Endothelial cell of umbilical vein (primary cell): ENCODE data around the gene KCTD18. TPM values are rescaled to one million over a fixed set of nuclear protein-coding genes. Genes with fewer than 3 reads are reported as not detected.

ENCODE experiments used
- BruUV-seq: library from RNA; stranded (reverse); fragments of 400-500 nt; replicated peaks from 2 replicates; lab custom pipeline; 2021; lab: Mats Ljungman, UMichigan
- CTCF ChIA-PET: fragments of 300-600, 350-600 bp; sonication (Branson Sonifier 250); formaldehyde crosslinking; loops from one replicate; lab custom pipeline; 2021; ENCODE audit warnings: antibody characterized with exemption, inconsistent platforms; lab: Charles Lee
- POLR2A ChIA-PET: fragments of 300-600, 350-600 bp; sonication (Branson Sonifier 250); formaldehyde crosslinking; loops from one replicate; lab custom pipeline; 2021; ENCODE audit warnings: antibody characterized with exemption, inconsistent platforms; lab: Charles Lee
- DNase-seq: peaks from one replicate; pipeline ENCODE4 v3.0.0-alpha.2; 2011; ENCODE audit warnings: low read depth, low spot score
- FAIRE-seq: peaks from 2 replicates; lab custom pipeline; 2011; peaks lifted over from hg19 to GRCh38; lab: Jason Lieb, UNC
- H2AFZ ChIP-seq: 2 replicates; pipeline ENCODE4 v1.6.0; 2012; ENCODE audit warnings: low read depth, low read length, control low read depth, inconsistent platforms
- H3K27ac ChIP-seq: 2 replicates; pipeline ENCODE4 v1.5.1; 2011; ENCODE audit warnings: low read depth, mild to moderate bottlenecking, control low read depth, low read length, moderate library complexity; ENCODE audit not compliant: insufficient read depth
- H3K27me3 ChIP-seq, 2 experiments: 2 replicates each; pipeline versions ENCODE4 v1.6.0 to v1.6.1; 2011; ENCODE audit warnings: low read length in 2 of 2, mixed read lengths in 1 of 2; ENCODE audit not compliant: control insufficient read depth in 2 of 2, insufficient read depth in 2 of 2
- H3K36me3 ChIP-seq, 2 experiments: 2 replicates in 1 of 2; 3 replicates in 1 of 2; pipeline ENCODE4 v1.5.1; 2011; ENCODE audit warnings: low read length in 2 of 2, mild to moderate bottlenecking in 1 of 2, moderate library complexity in 1 of 2; ENCODE audit not compliant: control insufficient read depth in 2 of 2, insufficient read depth in 2 of 2; ENCODE audit errors: extremely low read depth in 1 of 2
- H3K4me1 ChIP-seq: 3 replicates; pipeline ENCODE4 v1.5.1; 2011; ENCODE audit warnings: mild to moderate bottlenecking, low read length; ENCODE audit not compliant: control insufficient read depth, insufficient read depth; ENCODE audit errors: extremely low read depth
- H3K4me2 ChIP-seq: 2 replicates; pipeline ENCODE4 v1.6.1; 2011; ENCODE audit warnings: low read length, control low read depth, mixed read lengths; ENCODE audit not compliant: insufficient read depth
- H3K4me3 ChIP-seq, 3 experiments: fragments of 200-600 bp in 1 of 3; sonication (generic), shearing (Covaris generic) in 1 of 3; replicated peaks in 1 of 3; 2 replicates each; pipeline ENCODE4 v1.5.1; 2011 to 2016; ENCODE audit warnings: control low read depth in 3 of 3, low read length in 3 of 3, mild to moderate bottlenecking in 2 of 3, inconsistent platforms in 1 of 3, low read depth in 1 of 3, moderate library complexity in 1 of 3; ENCODE audit not compliant: insufficient read depth in 1 of 3
- H3K79me2 ChIP-seq: 2 replicates; pipeline ENCODE4 v1.6.0; 2012; ENCODE audit warnings: low read length, inconsistent platforms; ENCODE audit not compliant: control insufficient read depth, insufficient read depth
- H3K9ac ChIP-seq: replicated peaks from 2 replicates; pipeline ENCODE3; 2011; ENCODE audit warnings: low read length, control low read depth; ENCODE audit not compliant: insufficient read depth; ENCODE audit errors: extremely low read depth
- H3K9me1 ChIP-seq: replicated peaks from 3 replicates; pipeline ENCODE4 v1.6.0; 2011; ENCODE audit warnings: mild to moderate bottlenecking, low read length; ENCODE audit not compliant: control insufficient read depth, insufficient read depth; ENCODE audit errors: extremely low read depth
- H3K9me3 ChIP-seq: replicated peaks from 2 replicates; pipeline ENCODE4 v1.5.1; 2012; ENCODE audit warnings: low read length, inconsistent platforms; ENCODE audit not compliant: control insufficient read depth, insufficient read depth
- H4K20me1 ChIP-seq: replicated peaks from 2 replicates; pipeline ENCODE3; 2011; ENCODE audit warnings: mild to moderate bottlenecking, low read length; ENCODE audit not compliant: control insufficient read depth, insufficient read depth; ENCODE audit errors: extremely low read depth
- EZH2 ChIP-seq: IDR thresholded peaks from 2 replicates; pipeline ENCODE4 v1.6.1; 2012; ENCODE audit warnings: borderline replicate concordance, low read depth, mild to moderate bottlenecking, moderate library complexity, low read length, inconsistent platforms; ENCODE audit not compliant: severe bottlenecking
- FOS ChIP-seq: IDR thresholded peaks from 2 replicates; pipeline ENCODE4 v1.6.1; 2011; ENCODE audit warnings: mild to moderate bottlenecking, low read length, moderate library complexity, borderline replicate concordance; ENCODE audit not compliant: insufficient read depth
- GATA2 ChIP-seq: IDR thresholded peaks from 2 replicates; pipeline ENCODE4 v1.7.0; 2011; ENCODE audit warnings: low read depth, mild to moderate bottlenecking, moderate library complexity, mixed read lengths, low read length; ENCODE audit not compliant: insufficient read length, insufficient read depth
- JUN ChIP-seq: IDR thresholded peaks from 2 replicates; pipeline ENCODE4 v1.6.1; 2011; ENCODE audit warnings: borderline replicate concordance, low read depth; ENCODE audit not compliant: insufficient read length, insufficient read depth
- MYC ChIP-seq: IDR thresholded peaks from one replicate; pipeline ENCODE4 v1.6.1; 2011; ENCODE audit warnings: mild to moderate bottlenecking, low read depth, low read length
- POLR2A ChIP-seq: IDR thresholded peaks from 2 replicates; pipeline ENCODE4 v1.6.1; 2012; ENCODE audit warnings: low read depth, mild to moderate bottlenecking, control low read depth, low read length
- POLR2AphosphoS5 ChIP-seq: IDR thresholded peaks from 2 replicates; pipeline ENCODE4 v1.6.1; 2012; ENCODE audit warnings: low read depth, mild to moderate bottlenecking, control low read depth, low read length, moderate library complexity; ENCODE audit not compliant: insufficient read depth
- dilution Hi-C: fragments of 300-500 bp; cut with MboI; formaldehyde crosslinking; loops from one replicate; pipeline ENCODE4 v1.15.0; 2019; ENCODE audit warnings: low sequenced_read_pairs; ENCODE audit not compliant: extremely low pct_ligation_motif_present
- intact Hi-C: fragments of 100-400 bp; cut with micrococcal nuclease; formaldehyde crosslinking; loops from one replicate; pipeline ENCODE4 v1.10.0; 2022
- polyA plus RNA-seq, 4 experiments: library from polyadenylated mRNA; depleted of rRNA in 3 of 4; stranded (reverse) in 3 of 4; unstranded in 1 of 4; fragments of >200 nt; gene quantifications; 2 replicates each; pipeline versions ENCODE4 v1.2.1 to v1.2.3, GENCODE V29; 2011 to 2012; ENCODE audit warnings: missing spikeins in 1 of 4
- total RNA-seq: library from RNA; stranded (reverse); gene quantifications from 2 replicates; pipeline ENCODE4 v1.2.3, GENCODE V29; 2021
- TF ChIP-seq, protein P1 (sequence below): IDR thresholded peaks from 2 replicates; pipeline ENCODE4 v1.6.1; 2011; ENCODE audit not compliant: insufficient read depth, insufficient read length
- TF ChIP-seq, protein P2 (sequence below), 2 donors: IDR thresholded peaks; 1 replicate in 1 of 2; 2 replicates in 1 of 2; pipeline ENCODE4 v1.5.1; 2011; ENCODE audit warnings: low read length in 2 of 2, mild to moderate bottlenecking in 2 of 2, moderate library complexity in 2 of 2, control low read depth in 1 of 2, inconsistent platforms in 1 of 2, low read depth in 1 of 2; ENCODE audit not compliant: insufficient read depth in 1 of 2; ENCODE audit errors: extremely low read depth in 1 of 2

KCTD18 gene
- total and polyA plus RNA-seq, 2 donors (not counting 3 experiments of a cell fraction or from before 2014, with no cell fraction given) = 2.6 to 6.6 TPM

DNA sequence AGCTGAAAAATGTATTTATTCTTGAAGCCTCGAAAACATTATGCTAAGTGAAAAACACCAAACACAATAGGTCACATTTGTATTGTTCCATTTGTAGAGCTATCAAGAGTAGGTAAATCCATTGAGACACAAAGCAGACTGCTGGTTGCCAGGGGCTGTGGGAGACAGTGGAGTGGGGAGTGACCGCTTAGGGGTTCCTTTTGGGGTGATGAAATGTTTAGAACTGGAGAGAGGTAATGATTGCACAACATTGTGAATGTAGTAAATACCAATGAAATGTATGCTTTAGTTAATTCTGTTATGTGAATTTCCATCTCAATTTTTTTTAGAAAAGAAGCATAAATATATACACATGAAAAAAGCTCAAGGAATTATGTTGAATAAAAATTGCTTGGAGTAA is 15.8 kb downstream of the KCTD18 start:
- BruUV-seq = no TSS peak
- no peak for TF ChIP-seq MYC
- no peak for TF ChIP-seq POLR2A
- no peak for TF ChIP-seq EZH2
- TF ChIP-seq GATA2 = no peak
- no peak for TF ChIP-seq JUN
- TF ChIP-seq, protein P1, sequence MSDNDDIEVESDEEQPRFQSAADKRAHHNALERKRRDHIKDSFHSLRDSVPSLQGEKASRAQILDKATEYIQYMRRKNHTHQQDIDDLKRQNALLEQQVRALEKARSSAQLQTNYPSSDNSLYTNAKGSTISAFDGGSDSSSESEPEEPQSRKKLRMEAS = no peak
- TF ChIP-seq, protein P2, sequence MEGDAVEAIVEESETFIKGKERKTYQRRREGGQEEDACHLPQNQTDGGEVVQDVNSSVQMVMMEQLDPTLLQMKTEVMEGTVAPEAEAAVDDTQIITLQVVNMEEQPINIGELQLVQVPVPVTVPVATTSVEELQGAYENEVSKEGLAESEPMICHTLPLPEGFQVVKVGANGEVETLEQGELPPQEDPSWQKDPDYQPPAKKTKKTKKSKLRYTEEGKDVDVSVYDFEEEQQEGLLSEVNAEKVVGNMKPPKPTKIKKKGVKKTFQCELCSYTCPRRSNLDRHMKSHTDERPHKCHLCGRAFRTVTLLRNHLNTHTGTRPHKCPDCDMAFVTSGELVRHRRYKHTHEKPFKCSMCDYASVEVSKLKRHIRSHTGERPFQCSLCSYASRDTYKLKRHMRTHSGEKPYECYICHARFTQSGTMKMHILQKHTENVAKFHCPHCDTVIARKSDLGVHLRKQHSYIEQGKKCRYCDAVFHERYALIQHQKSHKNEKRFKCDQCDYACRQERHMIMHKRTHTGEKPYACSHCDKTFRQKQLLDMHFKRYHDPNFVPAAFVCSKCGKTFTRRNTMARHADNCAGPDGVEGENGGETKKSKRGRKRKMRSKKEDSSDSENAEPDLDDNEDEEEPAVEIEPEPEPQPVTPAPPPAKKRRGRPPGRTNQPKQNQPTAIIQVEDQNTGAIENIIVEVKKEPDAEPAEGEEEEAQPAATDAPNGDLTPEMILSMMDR (IDR thresholded peaks at IDR 0.05; ENCODE audit: extremely low read depth in 1 of 2, insufficient read depth in 1 of 2, low read depth in 1 of 2, low read length in 2 of 2) = no peak
- no peak for TF ChIP-seq POLR2AphosphoS5
- TF ChIP-seq FOS = no peak
- ChIA-PET CTCF (interaction anchor here (1.0 to 1.9 kb wide), 3 partner anchors 10 to 16 kb away, joined by 3 to 10 read pairs (median 7); partner anchors contain the start of gene KCTD18), POLR2A (no interaction called here)
- H3K9me1 ChIP-seq = no peaks in the 10 kb centered on the region
- H3K4me3 ChIP-seq = no peak overlapping the region
- no peaks in the 10 kb centered on the region for H3K27me3 ChIP-seq
- H3K36me3 ChIP-seq = peaks cover 0 to 2% of the 10 kb centered on the region in 2 experiments
- no peaks in the 10 kb centered on the region for H3K4me1 ChIP-seq
- no peak overlapping the region for H2AFZ ChIP-seq
- H3K4me2 ChIP-seq = no peak overlapping the region
- no peaks in the 10 kb centered on the region for H4K20me1 ChIP-seq
- dilution Hi-C loops = no loop called here
- H3K9ac ChIP-seq = no peak overlapping the region
- no peaks in the 10 kb centered on the region for H3K9me3 ChIP-seq
- no peaks in the 10 kb centered on the region for H3K79me2 ChIP-seq
- no peak for DNase-seq
- H3K27ac ChIP-seq = no peak overlapping the region
- no peak for FAIRE-seq
- intact Hi-C loops = no loop called here
